PFSK-1 (cell line): ENCODE results near the gene MOV10L1.

Source experiments
- FOXP2 ChIP-seq: optimal IDR thresholded peaks from 2 replicates; pipeline ENCODE3; 2011; ENCODE audit warnings: borderline replicate concordance, control low read depth, inconsistent platforms; ENCODE audit not compliant: insufficient read depth; ENCODE audit errors: extremely low read length, extremely low read depth
- POLR2AphosphoS5 ChIP-seq: IDR thresholded peaks from 2 replicates; pipeline ENCODE4 v1.6.1; 2012; ENCODE audit warnings: low read depth, mild to moderate bottlenecking, control low read depth, low read length, moderate library complexity
- SIN3A ChIP-seq: IDR thresholded peaks from 2 replicates; pipeline ENCODE4 v1.6.1; 2012; ENCODE audit warnings: mild to moderate bottlenecking, low read length, moderate library complexity, borderline replicate concordance; ENCODE audit not compliant: insufficient read depth
- TAF1 ChIP-seq: IDR thresholded peaks from 2 replicates; pipeline ENCODE4 v1.6.1; 2012; ENCODE audit warnings: low read length, control low read depth, borderline replicate concordance; ENCODE audit not compliant: insufficient read depth
- TF ChIP-seq, protein P1 (sequence below), 2 experiments: IDR thresholded peaks; 2 replicates each; pipeline versions ENCODE4 v1.6.1 to v1.8.0; 2011 to 2012; ENCODE audit warnings: low read depth in 2 of 2, low read length in 2 of 2, control low read depth in 1 of 2, inconsistent platforms in 1 of 2, mild to moderate bottlenecking in 1 of 2, moderate library complexity in 1 of 2; ENCODE audit not compliant: insufficient read depth in 1 of 2

Gene MOV10L1

DNA sequence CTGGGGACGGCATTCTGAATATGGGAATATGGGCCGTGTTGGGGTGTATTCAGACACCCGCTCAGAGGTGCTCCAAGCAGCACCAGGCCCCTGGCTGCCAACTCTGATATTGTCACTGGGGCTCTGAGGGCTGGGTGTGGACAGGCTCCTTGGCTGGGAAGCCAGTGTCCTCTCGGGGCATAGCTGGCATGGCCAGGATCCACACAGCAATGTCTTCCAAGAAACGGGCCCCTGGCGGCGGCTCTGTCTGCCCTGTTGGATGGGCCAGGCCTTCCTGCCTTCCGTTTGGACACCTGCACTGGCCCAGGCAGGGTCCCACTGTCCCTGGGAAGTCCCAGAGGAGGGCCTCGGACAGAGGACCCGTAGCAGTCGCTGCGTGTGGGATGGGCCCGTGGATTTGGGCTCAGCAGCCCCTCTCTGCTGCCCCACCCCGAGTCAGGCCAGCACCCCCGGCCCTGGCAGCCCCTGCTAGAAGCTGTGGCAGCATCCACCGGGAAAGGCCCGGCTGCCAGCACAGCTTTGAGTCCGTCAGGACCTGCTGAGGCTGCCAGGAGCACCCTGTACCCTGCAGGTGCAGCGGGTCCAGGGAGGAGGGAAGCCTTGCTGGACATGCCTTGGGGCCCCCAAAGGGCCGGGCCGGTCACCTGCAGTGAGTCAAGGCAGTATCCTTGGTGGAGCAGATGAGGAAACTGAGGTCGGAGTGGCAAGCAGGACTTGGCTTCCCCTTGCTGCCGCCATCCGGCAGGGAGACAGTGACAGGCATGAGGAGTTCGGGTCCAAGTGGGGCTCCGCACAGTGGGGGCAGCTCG, 84.8 kb downstream of the MOV10L1 start:
- no peak for TF ChIP-seq SIN3A
- TF ChIP-seq FOXP2 = no peak
- TF ChIP-seq POLR2AphosphoS5 = no peak
- TF ChIP-seq, protein P1, sequence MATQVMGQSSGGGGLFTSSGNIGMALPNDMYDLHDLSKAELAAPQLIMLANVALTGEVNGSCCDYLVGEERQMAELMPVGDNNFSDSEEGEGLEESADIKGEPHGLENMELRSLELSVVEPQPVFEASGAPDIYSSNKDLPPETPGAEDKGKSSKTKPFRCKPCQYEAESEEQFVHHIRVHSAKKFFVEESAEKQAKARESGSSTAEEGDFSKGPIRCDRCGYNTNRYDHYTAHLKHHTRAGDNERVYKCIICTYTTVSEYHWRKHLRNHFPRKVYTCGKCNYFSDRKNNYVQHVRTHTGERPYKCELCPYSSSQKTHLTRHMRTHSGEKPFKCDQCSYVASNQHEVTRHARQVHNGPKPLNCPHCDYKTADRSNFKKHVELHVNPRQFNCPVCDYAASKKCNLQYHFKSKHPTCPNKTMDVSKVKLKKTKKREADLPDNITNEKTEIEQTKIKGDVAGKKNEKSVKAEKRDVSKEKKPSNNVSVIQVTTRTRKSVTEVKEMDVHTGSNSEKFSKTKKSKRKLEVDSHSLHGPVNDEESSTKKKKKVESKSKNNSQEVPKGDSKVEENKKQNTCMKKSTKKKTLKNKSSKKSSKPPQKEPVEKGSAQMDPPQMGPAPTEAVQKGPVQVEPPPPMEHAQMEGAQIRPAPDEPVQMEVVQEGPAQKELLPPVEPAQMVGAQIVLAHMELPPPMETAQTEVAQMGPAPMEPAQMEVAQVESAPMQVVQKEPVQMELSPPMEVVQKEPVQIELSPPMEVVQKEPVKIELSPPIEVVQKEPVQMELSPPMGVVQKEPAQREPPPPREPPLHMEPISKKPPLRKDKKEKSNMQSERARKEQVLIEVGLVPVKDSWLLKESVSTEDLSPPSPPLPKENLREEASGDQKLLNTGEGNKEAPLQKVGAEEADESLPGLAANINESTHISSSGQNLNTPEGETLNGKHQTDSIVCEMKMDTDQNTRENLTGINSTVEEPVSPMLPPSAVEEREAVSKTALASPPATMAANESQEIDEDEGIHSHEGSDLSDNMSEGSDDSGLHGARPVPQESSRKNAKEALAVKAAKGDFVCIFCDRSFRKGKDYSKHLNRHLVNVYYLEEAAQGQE (IDR thresholded peaks at IDR 0.05; ENCODE audit: insufficient read depth in 1 of 2, low read depth in 2 of 2, low read length in 2 of 2) = no peak
- TF ChIP-seq TAF1 = no peak

DNA sequence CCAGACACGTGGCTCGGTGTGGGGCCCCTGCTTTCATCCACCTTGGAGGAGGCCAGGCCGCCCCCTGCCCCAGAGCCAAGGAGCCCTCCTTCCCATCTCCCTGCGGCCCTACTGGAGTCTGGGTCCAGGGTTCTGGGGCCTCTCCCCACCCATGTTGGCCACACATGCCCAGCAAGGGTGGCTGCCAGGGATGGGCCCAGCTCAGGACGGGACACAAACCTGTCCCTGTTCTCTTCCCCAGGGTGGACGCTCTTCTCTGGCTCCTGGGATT, 85.3 kb downstream of the MOV10L1 start:
- TF ChIP-seq, protein P1 (IDR thresholded peaks at IDR 0.05; ENCODE audit: insufficient read depth in 1 of 2, low read depth in 2 of 2, low read length in 2 of 2) = no peak
- TF ChIP-seq FOXP2 (no peak), TAF1 (no peak), SIN3A (no peak), POLR2AphosphoS5 (no peak)

DNA sequence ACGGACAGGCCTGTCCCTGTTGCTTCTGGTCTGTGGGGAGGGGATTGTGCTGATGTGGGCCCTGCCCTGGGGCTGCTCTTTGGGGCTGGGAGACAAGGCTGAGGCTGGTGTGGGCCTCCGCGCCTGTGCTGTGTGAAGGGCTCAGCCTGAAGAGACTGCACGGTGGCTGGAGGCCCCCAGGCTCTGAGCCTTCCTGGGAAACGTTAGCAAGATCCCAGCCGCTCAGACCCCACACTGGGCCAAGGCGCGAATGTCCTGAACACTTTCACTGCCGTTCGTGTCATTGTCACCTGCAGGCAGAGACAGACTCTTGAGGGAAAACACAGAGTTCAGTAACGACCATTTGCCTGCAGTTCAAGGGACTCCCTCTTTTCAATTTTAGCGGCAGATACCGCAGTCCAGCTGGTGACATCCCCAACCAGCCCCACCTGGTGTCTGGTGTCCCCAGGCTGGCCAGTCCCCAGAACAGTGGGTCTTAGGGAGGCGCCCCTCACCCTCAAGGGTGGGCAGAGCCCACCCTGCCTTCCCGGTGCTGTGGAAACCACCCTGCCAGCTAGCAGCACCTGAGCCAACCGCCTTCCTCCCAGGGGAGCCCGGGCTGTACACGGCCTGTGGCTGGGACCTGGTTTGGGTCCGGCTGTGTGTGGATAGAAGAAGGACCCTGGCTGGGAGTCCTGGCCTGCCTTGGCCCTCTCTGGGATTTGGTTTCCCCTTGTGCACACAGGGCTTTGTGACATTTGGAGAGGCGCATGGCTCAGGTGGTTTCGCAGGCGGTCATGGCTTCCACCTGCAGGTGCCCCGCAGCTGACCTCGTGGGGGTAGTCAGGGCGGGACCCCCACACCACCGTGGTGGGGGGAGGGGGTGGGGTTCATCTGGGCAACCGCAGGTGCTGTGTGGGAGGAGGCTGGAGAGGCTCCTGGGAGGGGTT, 86.4 kb downstream of the MOV10L1 start:
- TF ChIP-seq FOXP2 = no peak
- TF ChIP-seq TAF1 = no peak
- TF ChIP-seq, protein P1 (IDR thresholded peaks at IDR 0.05; ENCODE audit: insufficient read depth in 1 of 2, low read depth in 2 of 2, low read length in 2 of 2) = no peak
- TF ChIP-seq SIN3A = no peak

DNA sequence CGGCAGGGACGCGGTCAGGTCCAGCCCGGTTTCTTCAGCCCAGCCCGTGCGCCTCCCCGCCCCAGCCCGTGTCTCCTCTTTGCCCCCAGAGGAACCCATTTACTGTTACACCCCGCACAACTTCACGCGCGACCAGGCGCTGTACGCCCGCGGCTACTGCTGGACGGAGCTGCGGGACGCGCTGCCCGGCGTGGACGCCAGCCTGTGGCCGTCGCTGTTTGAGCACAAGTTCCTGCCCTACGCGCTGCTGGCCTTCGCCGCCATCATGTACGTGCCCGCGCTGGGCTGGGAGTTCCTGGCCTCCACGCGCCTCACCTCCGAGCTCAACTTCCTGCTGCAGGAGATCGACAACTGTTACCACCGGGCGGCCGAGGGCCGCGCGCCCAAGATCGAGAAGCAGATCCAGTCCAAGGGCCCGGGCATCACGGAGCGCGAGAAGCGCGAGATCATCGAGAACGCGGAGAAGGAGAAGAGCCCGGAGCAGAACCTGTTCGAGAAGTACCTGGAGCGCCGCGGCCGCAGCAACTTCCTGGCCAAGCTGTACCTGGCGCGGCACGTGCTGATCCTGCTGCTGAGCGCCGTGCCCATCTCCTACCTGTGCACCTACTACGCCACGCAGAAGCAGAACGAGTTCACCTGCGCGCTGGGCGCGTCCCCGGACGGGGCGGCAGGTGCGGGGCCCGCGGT, 87.2 kb downstream of the MOV10L1 start:
- TF ChIP-seq FOXP2 (no peak), TAF1 (no peak), POLR2AphosphoS5 (no peak)
- TF ChIP-seq, protein P1 (IDR thresholded peaks at IDR 0.05; ENCODE audit: insufficient read depth in 1 of 2, low read depth in 2 of 2, low read length in 2 of 2) = no peak
